ENCODE data around the gene GTF2H3. TPM values are rescaled to one million over a fixed set of nuclear protein-coding genes. Genes with fewer than 3 reads are reported as not detected.
"Not testable (repeated sequence)": the region's sequence is repeated elsewhere in the genome, so short reads cannot be mapped to it uniquely, and the experiment has no call there.

GTF2H3 gene
- total RNA-seq, 1 donor from 2014 or later, result 33.1 TPM

- peaks cover 8% of the 10 kb centered on the region for H3K36me3 Mint-ChIP-seq (ENCODE audit: low read depth)
- TF ChIP-seq CTCF (conservative IDR thresholded peaks at IDR 0.05), result no peak
- DNase-seq (ENCODE audit: low read depth, low spot score), result no peak
- H3K4me1 Mint-ChIP-seq, result peaks cover 23% of the 10 kb centered on the region
- H3K4me3 Mint-ChIP-seq, result peak overlapping the region; percentile 65
- no peaks in the 10 kb centered on the region for H3K9me3 Mint-ChIP-seq
- H3K27ac Mint-ChIP-seq (ENCODE audit: unreplicated experiment), result peak overlapping the region; percentile 9
- H3K27me3 Mint-ChIP-seq (ENCODE audit: low read depth), result no peaks in the 10 kb centered on the region
These were observed 34.3 kb upstream of the GTF2H3 start for GRCh38 chr12:123599310-123599709.

- H3K9me3 Mint-ChIP-seq, result no peaks in the 10 kb centered on the region
- no peak for TF ChIP-seq CTCF (conservative IDR thresholded peaks at IDR 0.05)
- peaks cover 23% of the 10 kb centered on the region for H3K4me1 Mint-ChIP-seq
- H3K36me3 Mint-ChIP-seq (ENCODE audit: low read depth), result peaks cover 8% of the 10 kb centered on the region
- H3K4me3 Mint-ChIP-seq, result peak overlapping the region; percentile 65
- no peak for DNase-seq (ENCODE audit: low read depth, low spot score)
- H3K27me3 Mint-ChIP-seq (ENCODE audit: low read depth), result no peaks in the 10 kb centered on the region
- peak overlapping the region; percentile 37 for H3K27ac Mint-ChIP-seq (ENCODE audit: unreplicated experiment)
These were observed 33.9 kb upstream of the GTF2H3 start for GRCh38 chr12:123599721-123600120.

GRCh38 chr12:123601602-123602489 lies 31.8 kb upstream of the GTF2H3 start, which contains the start of gene DDX55:
Gene DDX55 (plus strand): TSS chr12:123602099. CDS start chr12:123602149, 50 bp downstream.
- Mint-ChIP-seq H3K9me3 (no peaks in the 10 kb centered on the region), H3K27me3 (ENCODE audit: low read depth) (no peaks in the 10 kb centered on the region), H3K4me1 (peaks cover 23% of the 10 kb centered on the region), H3K36me3 (ENCODE audit: low read depth) (peaks cover 5% of the 10 kb centered on the region), H3K27ac (ENCODE audit: unreplicated experiment) (peak within 1 kb of the TSS; percentile 97), H3K4me3 (peak within 1 kb of the TSS; percentile 92)
- peak; percentile 71 for DNase-seq (ENCODE audit: low read depth, low spot score)
- peak; percentile 65 for TF ChIP-seq CTCF (conservative IDR thresholded peaks at IDR 0.05)

- Mint-ChIP-seq H3K9me3 (no peaks in the 10 kb centered on the region), H3K36me3 (ENCODE audit: low read depth) (peaks cover 11% of the 10 kb centered on the region), H3K27me3 (ENCODE audit: low read depth) (no peaks in the 10 kb centered on the region), H3K27ac (ENCODE audit: unreplicated experiment) (peak overlapping the region; percentile 25), H3K4me1 (peaks cover 23% of the 10 kb centered on the region), H3K4me3 (peak overlapping the region; percentile 92)
- no peak for TF ChIP-seq CTCF (conservative IDR thresholded peaks at IDR 0.05)
- no peak for DNase-seq (ENCODE audit: low read depth, low spot score)
These were observed 30.9 kb upstream of the GTF2H3 start for GRCh38 chr12:123602651-123603195.

GRCh38 chr12:123603495-123603894 lies 30.1 kb upstream of the GTF2H3 start:
- peaks cover 13% of the 10 kb centered on the region for H3K36me3 Mint-ChIP-seq (ENCODE audit: low read depth)
- H3K4me3 Mint-ChIP-seq, result peak overlapping the region; percentile 92
- H3K27me3 Mint-ChIP-seq (ENCODE audit: low read depth); H3K9me3 Mint-ChIP-seq; DNase-seq (ENCODE audit: low read depth, low spot score); H3K27ac Mint-ChIP-seq (ENCODE audit: unreplicated experiment): not testable (repeated sequence)
- H3K4me1 Mint-ChIP-seq, result peaks cover 23% of the 10 kb centered on the region

GRCh38 chr12:123607756-123608155 lies 25.9 kb upstream of the GTF2H3 start:
- no peaks in the 10 kb centered on the region for H3K9me3 Mint-ChIP-seq
- H3K36me3 Mint-ChIP-seq (ENCODE audit: low read depth), result peaks cover 23% of the 10 kb centered on the region
- H3K27me3 Mint-ChIP-seq (ENCODE audit: low read depth), result no peaks in the 10 kb centered on the region
- H3K27ac Mint-ChIP-seq (ENCODE audit: unreplicated experiment), result no peak overlapping the region
- peaks cover 5% of the 10 kb centered on the region for H3K4me1 Mint-ChIP-seq
- H3K4me3 Mint-ChIP-seq, result no peak overlapping the region
- DNase-seq (ENCODE audit: low read depth, low spot score), result no peak
- no peak for TF ChIP-seq CTCF (conservative IDR thresholded peaks at IDR 0.05)
